ENCODE measurements around the gene SERPINB7.

The SERPINB7 gene

DNA sequence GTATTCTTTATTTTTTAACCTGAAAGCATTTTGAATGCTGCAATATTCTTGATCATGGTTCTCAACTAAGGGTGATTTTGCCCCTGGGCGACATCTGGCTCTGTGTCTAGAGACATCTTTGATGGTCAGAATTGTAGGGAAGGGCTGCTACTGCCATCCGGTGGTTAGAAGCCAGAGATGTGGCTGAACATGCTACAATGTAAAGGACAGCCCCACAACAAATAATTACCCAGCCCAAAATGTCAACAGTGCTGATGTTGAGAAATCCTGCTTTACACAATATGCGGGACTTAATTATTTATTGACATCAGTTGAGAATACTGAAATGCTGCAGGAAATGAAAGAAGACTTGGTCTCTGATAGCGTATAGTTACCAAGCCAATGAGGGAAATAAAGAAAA is 74.8 kb downstream of the SERPINB7 start:
- DNase-seq (ENCODE audit: extremely low read depth, low read depth): peak; percentile 21
- no peak overlapping the region for H3K4me3 ChIP-seq (replicated peaks; ENCODE audit: low read depth, low read length)
- TF ChIP-seq, protein P1, sequence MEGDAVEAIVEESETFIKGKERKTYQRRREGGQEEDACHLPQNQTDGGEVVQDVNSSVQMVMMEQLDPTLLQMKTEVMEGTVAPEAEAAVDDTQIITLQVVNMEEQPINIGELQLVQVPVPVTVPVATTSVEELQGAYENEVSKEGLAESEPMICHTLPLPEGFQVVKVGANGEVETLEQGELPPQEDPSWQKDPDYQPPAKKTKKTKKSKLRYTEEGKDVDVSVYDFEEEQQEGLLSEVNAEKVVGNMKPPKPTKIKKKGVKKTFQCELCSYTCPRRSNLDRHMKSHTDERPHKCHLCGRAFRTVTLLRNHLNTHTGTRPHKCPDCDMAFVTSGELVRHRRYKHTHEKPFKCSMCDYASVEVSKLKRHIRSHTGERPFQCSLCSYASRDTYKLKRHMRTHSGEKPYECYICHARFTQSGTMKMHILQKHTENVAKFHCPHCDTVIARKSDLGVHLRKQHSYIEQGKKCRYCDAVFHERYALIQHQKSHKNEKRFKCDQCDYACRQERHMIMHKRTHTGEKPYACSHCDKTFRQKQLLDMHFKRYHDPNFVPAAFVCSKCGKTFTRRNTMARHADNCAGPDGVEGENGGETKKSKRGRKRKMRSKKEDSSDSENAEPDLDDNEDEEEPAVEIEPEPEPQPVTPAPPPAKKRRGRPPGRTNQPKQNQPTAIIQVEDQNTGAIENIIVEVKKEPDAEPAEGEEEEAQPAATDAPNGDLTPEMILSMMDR (IDR thresholded peaks at IDR 0.05; ENCODE audit: low read depth, low read length, missing control alignments): peak; percentile 58

- no peak for DNase-seq (ENCODE audit: extremely low read depth, low read depth)
- TF ChIP-seq, protein P1 (IDR thresholded peaks at IDR 0.05; ENCODE audit: low read depth, low read length, missing control alignments): no peak
- no peak overlapping the region for H3K4me3 ChIP-seq (replicated peaks; ENCODE audit: low read depth, low read length)
Measured at GRCh38 chr18:63850636-63851035, 75.4 kb downstream of the SERPINB7 start.

All from HFF-Myc (cell line).